Urinary bladder (tissue), 4 donors: ENCODE measurements around the gene PADI3. TPM values are rescaled to one million over a fixed set of nuclear protein-coding genes. Genes with fewer than 3 reads are reported as not detected.

Experiments
- DNase-seq: peaks from one replicate; pipeline ENCODE4 v3.0.0-alpha.2; 2015; ENCODE audit errors: extremely low spot score
- H3K27ac ChIP-seq: one replicate; pipeline ENCODE4 v1.5.1; 2013; ENCODE audit warnings: low read depth, mild to moderate bottlenecking, moderate library complexity
- H3K36me3 ChIP-seq: one replicate; pipeline ENCODE4 v1.6.1; 2013; ENCODE audit warnings: mild to moderate bottlenecking, moderate library complexity; ENCODE audit not compliant: insufficient read depth
- H3K4me1 ChIP-seq: one replicate; pipeline ENCODE4 v1.6.1; 2013; ENCODE audit warnings: mild to moderate bottlenecking, moderate library complexity; ENCODE audit not compliant: insufficient read depth
- H3K4me3 ChIP-seq: one replicate; pipeline ENCODE4 v1.5.1; 2013; ENCODE audit warnings: low read depth, low read length
- WGBS: extraction: QIAGEN DNeasy Blood & Tissue Kit; methylation state at CpG from one replicate; pipeline ENCODE4 v1.1.7; 2013; 5-methylcytosine and 5-hydroxymethylcytosine counted together
- polyA plus RNA-seq: library from polyadenylated mRNA; stranded (reverse); fragments of 200-250 nt; gene quantifications from one replicate; pipeline ENCODE4 v1.2.3, GENCODE V29; 2013
- total RNA-seq: library from RNA; depleted of rRNA; stranded (reverse); fragments of >200 nt; gene quantifications from one replicate; pipeline ENCODE4 v1.2.3, GENCODE V29; 2014
- donor health status: healthy with polysubstance abuse.
- donor health status: healthy.

The PADI3 gene
- total and polyA plus RNA-seq, 2 donors = 6.9 to 11.6 TPM

DNA sequence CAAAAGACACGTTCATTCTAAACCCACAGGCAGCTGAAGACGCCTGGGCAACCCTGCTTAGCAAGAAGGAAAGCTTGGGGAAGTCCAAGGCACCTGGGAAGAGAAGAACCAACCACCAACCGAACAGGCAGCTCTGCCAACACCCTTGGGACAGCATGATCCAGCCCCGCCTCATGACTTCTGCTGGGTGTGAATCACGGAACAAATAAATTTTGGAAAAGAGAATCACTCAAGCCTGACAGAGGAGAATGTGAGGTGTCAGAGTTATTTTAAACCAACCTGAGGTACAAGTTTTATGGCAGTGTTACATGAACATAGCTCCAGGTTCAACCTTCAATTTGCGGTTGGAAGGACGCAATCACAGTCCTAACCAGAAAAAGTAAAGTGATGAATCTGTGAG lies 49.1 kb downstream of the PADI3 start:
- WGBS = 71% methylated on average over 7 of the region's 7 CpGs
- H3K36me3 ChIP-seq = no peaks in the 10 kb centered on the region
- H3K27ac ChIP-seq = no peak overlapping the region
- H3K4me1 ChIP-seq = no peaks in the 10 kb centered on the region
- no peak overlapping the region for H3K4me3 ChIP-seq
- no peak for DNase-seq

DNA sequence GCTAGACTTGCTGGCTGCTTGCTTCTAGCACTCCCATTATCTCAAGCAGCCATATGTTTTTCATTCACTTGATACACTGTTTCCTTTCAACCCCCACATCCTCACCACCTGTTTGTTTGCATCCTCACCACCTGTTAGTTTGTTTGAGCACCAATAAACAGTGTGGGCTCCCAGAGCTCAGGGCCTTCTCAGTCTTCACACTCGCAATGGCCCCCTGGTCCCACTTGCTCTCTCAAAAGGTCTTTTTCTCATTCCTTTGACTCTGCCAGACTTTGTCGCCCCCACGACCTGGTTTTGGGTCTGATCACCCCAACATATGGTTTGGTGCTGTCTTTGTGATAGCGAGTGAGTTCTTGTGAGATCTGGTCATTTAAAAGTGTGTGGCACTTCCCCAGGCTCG lies 52.9 kb downstream of the PADI3 start:
- 85% methylated on average over 5 of the region's 5 CpGs for WGBS
- no peak overlapping the region for H3K27ac ChIP-seq

DNA sequence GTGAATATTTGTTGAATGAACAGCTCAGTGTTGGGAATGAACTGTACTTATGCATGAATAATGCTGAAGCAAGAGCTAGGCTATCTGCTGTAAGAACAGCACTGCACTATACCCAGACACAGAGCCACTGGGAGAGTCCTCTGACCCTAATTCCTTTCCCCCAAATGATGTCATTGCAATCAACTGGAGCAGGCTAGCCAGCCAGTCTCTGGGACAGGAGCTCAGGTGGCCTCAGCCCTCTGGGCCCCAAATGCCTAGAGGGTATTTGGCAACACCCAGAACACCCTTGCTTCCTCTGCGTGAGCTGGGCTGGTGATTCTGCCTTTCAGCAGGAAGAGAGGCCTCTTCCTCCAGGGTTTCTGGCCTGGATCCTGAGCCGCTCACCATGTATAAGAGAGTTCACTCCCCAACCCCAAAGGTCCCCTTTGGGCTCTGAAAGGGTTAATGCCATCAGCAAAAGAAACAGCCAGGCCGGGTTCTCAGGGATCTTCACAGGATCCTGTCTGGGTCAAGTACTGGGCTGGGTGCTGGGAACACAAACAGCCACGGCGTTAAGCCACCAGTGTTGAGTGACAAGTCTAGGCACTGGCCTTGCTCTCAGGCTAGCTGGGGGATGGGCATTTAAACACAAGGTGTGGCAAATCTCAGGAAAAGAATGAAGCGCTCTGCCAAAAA lies 55.4 kb downstream of the PADI3 start:
- H3K27ac ChIP-seq = no peak overlapping the region
- H3K36me3 ChIP-seq = no peaks in the 10 kb centered on the region
- no peaks in the 10 kb centered on the region for H3K4me1 ChIP-seq
- DNase-seq = no peak
- 28% methylated on average over 6 of the region's 6 CpGs for WGBS
- no peak overlapping the region for H3K4me3 ChIP-seq

More for the DNA sequence above, 52.9 kb downstream of the PADI3 start:
- H3K4me1 ChIP-seq = no peaks in the 10 kb centered on the region
- no peaks in the 10 kb centered on the region for H3K36me3 ChIP-seq
- DNase-seq = no peak
- no peak overlapping the region for H3K4me3 ChIP-seq

DNA sequence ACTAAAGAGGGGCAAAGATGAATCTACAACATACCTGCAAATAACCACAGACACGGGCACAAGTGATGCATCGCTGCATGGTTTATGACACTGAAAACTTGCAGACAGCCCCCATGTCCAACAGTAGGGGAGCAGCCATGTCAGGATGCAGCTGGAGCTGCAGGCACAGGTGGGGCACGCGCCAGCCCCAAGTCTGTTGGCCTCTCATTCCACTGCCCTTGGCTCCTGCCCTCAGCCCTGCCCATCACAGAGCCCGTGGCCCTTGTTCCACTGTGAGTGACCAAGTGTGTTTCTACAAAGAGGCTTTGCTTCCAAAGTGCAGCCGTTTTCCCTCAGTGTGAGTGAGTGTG lies 55.9 kb downstream of the PADI3 start:
- no peak for DNase-seq
- Histone ChIP-seq H3K27ac (no peak overlapping the region), H3K4me1 (no peaks in the 10 kb centered on the region), H3K4me3 (no peak overlapping the region), H3K36me3 (no peaks in the 10 kb centered on the region)
- 42% methylated on average over 6 of the region's 6 CpGs for WGBS

DNA sequence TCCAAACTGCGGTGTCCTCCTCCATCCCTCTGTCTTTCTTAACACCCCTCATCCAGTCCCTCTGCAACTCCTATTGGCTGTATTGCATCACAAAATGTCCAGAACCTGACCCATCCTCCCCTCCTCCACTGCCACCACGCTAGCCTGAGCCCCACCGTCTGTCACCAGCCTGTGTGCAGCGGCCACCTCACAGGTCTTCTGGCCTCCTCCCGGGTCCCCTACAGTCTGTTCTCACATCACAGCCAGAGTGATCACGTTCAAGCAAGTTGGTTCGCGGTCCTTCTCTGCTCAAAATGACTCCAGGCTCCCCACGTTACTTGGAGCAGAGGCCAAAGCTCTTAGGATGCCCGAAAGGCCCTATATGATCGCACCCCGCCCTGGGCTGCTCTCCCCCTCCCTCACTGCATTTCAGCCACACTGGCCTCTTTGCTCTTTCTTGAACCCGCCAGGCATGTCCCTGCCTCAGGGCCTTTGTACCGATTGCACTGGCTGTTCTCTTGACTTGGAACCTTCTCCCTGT lies 56.7 kb downstream of the PADI3 start:
- H3K36me3 ChIP-seq = no peaks in the 10 kb centered on the region
- H3K4me1 ChIP-seq = no peaks in the 10 kb centered on the region
- no peak overlapping the region for H3K27ac ChIP-seq
- no peak for DNase-seq
- WGBS = 70% methylated on average over 14 of the region's 14 CpGs
- no peak overlapping the region for H3K4me3 ChIP-seq

DNA sequence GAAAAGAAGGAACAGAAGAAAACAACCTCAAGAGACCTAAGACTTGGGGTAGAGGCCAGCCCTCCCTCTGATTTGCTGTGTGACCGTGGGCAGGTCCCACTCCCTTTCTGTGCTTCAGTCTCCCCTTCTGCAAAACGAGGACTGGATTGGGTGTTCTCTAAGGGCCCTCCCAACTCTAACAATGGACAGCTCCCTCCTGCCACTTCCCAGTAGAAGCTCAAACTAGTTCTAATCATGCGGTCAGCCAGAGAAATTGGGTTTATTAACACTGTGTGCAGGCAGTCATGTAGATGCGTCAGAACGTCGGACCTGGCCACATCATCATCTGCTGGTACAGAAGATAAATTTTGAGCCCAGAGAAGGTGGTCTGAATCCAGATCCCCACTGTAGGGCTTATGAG lies 57.5 kb downstream of the PADI3 start:
- H3K36me3 ChIP-seq = no peaks in the 10 kb centered on the region
- 66% methylated on average over 6 of the region's 6 CpGs for WGBS
- no peak overlapping the region for H3K4me3 ChIP-seq
- no peaks in the 10 kb centered on the region for H3K4me1 ChIP-seq
- no peak overlapping the region for H3K27ac ChIP-seq
- DNase-seq = no peak

DNA sequence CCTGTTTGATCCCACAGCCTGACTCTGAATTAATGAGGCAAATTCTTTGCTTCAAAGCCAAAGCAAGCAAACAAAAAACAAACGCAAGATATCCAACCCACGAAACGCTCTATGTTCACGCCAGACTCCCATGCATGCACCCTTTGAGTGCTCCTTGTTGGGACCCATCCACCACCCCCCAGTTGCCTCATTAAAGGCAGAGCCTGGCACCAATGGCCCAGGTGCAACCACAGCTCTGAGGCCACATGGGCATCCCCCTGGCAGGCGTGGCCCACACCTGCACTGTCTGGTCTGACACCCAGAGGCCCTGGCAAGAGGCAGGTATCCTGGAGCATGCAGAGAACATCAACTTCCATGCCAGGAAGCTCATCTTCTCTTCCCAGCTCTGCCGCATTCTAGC lies 58.0 kb downstream of the PADI3 start:
- no peak overlapping the region for H3K27ac ChIP-seq
- H3K36me3 ChIP-seq = no peaks in the 10 kb centered on the region
- H3K4me3 ChIP-seq = no peak overlapping the region
- 42% methylated on average over 6 of the region's 6 CpGs for WGBS
- no peaks in the 10 kb centered on the region for H3K4me1 ChIP-seq
- no peak for DNase-seq

DNA sequence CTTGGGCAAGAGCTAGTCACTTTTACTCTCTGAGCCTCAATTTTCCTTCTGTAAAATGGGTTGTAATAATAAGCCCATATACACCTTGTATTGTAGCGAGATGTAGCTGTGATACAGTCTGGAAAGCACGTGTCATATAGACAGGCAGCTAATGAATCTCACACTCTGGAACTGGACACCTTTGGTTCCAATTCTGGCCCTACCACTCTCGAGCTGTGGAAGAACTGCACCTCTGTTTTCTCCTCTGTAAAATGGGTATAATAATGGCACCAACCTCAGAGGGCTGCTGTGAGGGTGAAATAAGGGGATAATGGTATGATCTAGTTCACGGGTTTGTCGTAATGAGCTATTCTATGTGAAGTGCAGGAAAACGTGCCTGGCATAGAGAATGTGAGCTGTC lies 58.4 kb downstream of the PADI3 start:
- Histone ChIP-seq H3K27ac (no peak overlapping the region), H3K4me1 (no peaks in the 10 kb centered on the region), H3K4me3 (no peak overlapping the region), H3K36me3 (no peaks in the 10 kb centered on the region)
- DNase-seq = no peak
- 86% methylated on average over 6 of the region's 6 CpGs for WGBS

DNA sequence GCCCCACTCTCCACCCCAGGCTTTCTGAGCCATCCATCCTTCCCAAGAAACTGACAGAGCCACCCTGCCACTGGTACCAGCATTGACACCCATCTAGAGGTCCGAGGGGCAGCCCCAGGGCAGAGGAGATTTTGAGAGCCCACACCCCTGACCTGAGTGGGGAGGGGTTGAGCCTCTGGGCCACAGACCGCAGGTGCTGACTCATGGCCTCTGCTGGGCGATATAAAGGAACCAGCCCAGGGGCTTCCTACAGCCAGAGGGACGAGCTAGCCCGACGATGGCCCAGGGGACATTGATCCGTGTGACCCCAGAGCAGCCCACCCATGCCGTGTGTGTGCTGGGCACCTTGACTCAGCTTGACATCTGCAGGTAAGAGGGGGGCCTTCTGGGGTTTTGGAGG lies 59.0 kb downstream of the PADI3 start, which contains the start of gene PADI4:
TSS of gene PADI4 (plus strand) at position 252 of the 400 bp plus-strand sequence. CDS start at position 278, 26 bp downstream.
- Histone ChIP-seq H3K36me3 (no peaks in the 10 kb centered on the region), H3K27ac (no peak within 1 kb of the TSS), H3K4me1 (no peaks in the 10 kb centered on the region), H3K4me3 (no peak within 1 kb of the TSS)
- 70% methylated on average over 8 of the region's 8 CpGs for WGBS
- no peak for DNase-seq

DNA sequence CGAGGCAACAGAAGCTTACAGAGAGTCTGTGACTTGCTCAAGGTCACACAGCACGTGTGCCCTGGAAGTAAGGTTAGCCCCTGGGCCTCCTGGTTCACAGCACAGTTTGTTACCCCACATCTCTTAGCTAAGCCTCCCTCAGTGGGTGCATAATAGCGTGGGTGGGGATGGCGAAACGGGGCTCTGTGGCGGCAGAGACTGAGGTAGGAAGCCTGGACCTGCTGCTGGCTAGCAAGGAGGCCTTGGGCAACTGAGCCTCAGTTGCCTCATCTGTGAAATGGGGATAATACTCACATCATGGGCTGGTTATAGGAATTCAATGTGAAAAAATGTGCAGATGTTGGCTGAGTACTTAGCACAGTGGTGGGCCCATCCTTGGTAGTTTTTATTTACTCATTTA lies 59.7 kb downstream of the PADI3 start:
- DNase-seq = no peak
- H3K36me3 ChIP-seq = no peaks in the 10 kb centered on the region
- 60% methylated on average over 6 of the region's 6 CpGs for WGBS
- no peak overlapping the region for H3K4me3 ChIP-seq
- H3K4me1 ChIP-seq = no peaks in the 10 kb centered on the region
- H3K27ac ChIP-seq = no peak overlapping the region

DNA sequence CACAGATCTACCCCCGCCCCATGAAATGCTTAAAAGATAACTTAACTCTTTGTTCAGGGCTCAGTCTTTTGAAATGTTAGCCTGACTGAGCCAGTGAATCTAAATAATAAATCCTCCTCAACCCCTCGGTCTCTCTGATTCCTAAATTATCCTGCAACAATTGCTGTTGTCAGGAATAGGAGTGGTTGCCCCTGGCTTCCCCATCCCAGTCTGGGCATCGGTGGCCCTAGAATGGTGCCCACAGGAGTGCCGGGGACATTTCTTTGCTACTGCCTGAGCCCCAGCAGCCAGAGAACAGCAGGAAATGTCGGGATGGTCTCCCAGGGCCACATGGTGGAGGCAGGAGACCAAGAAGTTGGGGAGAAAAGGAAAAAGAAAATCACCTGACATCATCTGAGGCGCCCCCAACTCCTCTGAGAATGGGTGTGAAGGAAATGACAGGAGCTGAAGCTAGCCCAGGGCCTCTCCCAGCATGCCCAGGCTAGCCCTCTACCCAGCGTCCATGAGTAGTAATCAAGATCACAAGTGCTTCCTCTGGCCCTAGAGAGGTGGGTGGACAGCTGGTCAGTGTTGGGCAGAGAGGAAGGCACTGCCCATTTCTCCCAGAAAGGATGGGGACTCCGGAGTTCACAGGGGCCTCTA lies 60.6 kb downstream of the PADI3 start:
- no peak for DNase-seq
- no peak overlapping the region for H3K27ac ChIP-seq
- H3K36me3 ChIP-seq = no peaks in the 10 kb centered on the region
- no peaks in the 10 kb centered on the region for H3K4me1 ChIP-seq
- WGBS = 38% methylated on average over 8 of the region's 8 CpGs
- no peak overlapping the region for H3K4me3 ChIP-seq

DNA sequence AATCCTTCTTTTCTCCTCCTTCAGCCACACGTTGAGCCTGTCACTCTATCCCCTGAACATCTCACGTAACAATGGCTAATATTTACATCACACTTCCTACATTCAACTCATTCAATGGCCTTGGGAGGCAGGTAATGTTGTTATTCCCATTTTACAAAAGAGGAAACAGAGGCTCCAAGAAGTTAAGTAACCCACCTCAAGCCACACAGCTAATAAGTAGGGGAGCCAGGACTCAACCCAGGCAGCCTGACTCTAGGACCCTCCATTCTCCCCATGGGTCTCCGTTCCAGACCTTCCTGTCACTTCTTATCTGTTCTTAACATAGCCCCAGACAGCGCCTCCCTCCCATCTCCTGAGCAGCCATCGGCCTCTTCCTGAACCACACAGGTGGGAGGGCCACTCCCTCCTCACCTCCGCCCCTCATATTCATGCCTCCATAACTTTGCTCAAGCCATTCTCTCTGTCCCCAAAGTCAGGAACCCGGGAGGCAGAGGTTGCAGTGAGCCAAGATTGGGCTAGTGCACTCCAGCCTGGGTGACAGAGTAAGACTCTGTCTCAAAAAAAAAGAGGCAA lies 61.3 kb downstream of the PADI3 start:
- Histone ChIP-seq H3K4me1 (no peaks in the 10 kb centered on the region), H3K27ac (no peak overlapping the region), H3K36me3 (no peaks in the 10 kb centered on the region), H3K4me3 (no peak overlapping the region)
- 47% methylated on average over 7 of the region's 7 CpGs for WGBS
- DNase-seq = no peak

DNA sequence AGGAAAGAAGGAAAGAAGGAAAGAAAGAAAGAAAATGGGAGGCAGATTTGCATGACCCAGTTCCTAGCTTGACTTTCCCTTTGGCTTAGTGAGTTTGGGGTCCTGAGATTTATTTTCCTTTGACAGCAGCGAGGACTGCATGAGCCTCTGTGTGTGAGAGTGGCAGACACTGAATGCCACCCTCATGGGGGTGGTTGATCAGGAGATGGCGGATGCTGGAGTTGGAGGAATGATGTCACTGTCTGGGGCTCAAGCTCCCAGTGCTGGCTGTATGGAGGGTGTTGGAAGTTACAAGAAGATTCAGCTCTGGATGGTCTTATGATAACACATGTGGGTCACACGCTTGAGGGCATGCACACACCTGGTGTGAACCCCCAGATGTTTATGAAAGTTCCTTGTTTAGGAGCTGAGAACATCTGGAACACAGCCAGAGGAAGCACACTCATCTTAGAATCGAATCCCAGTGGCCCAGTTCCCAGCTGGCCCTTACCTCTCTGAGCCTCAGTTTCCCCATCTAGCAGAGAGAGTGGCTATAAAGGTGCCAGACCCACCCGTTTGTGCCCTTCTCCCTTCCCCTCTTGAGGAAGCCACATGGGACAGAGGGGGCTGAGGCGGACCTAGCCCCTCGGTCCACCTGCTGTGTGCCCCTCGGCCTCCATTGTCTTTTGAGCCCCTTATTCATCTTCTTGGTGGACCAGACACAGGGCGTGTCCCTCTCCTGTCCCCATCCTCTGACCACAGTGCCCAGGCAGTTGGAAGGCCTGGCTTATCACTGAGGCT lies 64.8 kb downstream of the PADI3 start:
- Histone ChIP-seq H3K27ac (no peak overlapping the region), H3K36me3 (no peaks in the 10 kb centered on the region), H3K4me1 (no peaks in the 10 kb centered on the region), H3K4me3 (no peak overlapping the region)
- DNase-seq = no peak
- 80% methylated on average over 9 of the region's 9 CpGs for WGBS
